Central memory CD4-positive, alpha-beta T cell (primary cell): ENCODE results near the gene PEAK1.

Experiments
- DNase-seq: peaks from one replicate; pipeline ENCODE4 v3.0.0; 2022

The PEAK1 gene

DNA sequence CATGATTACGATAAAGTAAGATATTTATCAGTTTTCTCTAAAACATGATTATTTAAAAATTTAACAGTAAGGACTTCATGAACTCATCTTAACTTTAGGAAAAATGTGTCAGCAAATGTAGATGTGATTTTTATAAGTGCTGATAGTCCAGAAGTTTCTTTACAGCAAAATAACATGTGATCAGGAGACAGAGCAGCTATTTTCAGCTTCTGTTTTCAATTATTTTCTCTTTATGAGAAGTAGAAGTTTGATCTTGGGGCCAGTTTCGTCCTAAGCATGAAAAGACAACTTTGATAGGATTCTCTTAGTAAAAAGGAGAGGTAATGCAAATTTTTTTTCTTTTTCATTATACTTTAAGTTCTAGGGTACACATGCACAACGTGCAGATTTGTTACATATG lies 252.5 kb downstream of the PEAK1 start:
- no peak for DNase-seq

DNA sequence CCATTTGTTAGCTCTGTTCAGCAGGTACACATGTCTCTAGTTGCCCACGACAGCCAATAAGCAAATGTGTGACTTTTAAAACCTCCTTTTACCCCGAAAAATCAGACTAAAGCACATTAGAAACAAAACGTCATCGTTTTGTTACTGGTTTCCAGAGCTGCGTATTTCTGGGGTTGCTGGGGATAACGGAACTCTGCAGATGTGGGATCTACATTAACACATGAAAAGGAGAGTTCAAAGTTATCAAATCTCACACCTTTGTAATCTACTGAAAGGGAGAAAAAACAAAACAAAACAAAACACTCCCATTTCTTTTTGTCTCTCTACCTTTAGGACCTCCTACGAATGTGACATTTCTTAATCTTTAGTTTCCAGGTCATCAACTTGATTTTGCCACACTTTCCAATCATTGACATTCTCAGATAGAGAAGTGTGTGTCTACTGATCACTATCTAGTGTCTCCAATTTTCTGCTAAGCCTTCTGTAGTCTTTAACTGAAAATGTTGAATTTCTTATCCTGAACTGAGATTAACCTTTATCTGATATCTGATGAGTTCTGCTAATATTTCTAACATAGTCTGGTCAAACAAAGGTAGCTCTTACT lies 256.0 kb downstream of the PEAK1 start:
- DNase-seq = peak; percentile 57

DNA sequence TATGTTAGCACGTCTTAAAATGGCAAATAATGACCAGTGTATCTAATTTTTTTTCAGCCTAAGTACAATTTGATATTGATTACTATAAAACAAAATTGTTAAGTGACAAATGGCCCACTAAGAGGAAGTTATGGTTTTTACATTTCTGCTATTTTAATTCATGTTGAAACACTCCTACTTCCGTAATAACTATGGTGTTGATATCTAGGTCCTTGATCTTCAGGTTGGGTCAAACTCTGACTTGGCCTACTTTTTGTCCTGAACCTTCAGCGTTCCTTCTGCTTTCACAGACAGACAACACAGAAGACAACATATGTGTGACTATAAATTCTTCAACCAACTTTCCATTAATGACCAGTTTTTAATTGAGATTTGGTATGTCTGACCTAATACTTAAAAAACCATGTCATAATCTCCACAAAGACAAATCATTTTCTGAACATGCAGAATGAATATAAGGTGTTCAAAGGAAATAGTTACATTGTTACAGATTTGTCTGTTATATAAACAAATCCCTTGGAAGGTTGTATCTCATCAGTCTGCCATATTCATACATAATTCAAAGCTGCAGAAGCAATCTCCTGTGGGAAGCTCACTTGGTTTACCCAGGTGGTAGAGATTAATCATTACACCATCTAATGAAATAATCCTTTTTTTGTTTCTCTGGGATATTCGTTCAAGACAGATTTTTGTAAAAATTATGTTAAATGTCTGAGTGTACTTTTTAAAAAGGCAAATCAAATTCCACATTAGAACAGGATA lies 256.9 kb downstream of the PEAK1 start:
- DNase-seq = peak; percentile 5

DNA sequence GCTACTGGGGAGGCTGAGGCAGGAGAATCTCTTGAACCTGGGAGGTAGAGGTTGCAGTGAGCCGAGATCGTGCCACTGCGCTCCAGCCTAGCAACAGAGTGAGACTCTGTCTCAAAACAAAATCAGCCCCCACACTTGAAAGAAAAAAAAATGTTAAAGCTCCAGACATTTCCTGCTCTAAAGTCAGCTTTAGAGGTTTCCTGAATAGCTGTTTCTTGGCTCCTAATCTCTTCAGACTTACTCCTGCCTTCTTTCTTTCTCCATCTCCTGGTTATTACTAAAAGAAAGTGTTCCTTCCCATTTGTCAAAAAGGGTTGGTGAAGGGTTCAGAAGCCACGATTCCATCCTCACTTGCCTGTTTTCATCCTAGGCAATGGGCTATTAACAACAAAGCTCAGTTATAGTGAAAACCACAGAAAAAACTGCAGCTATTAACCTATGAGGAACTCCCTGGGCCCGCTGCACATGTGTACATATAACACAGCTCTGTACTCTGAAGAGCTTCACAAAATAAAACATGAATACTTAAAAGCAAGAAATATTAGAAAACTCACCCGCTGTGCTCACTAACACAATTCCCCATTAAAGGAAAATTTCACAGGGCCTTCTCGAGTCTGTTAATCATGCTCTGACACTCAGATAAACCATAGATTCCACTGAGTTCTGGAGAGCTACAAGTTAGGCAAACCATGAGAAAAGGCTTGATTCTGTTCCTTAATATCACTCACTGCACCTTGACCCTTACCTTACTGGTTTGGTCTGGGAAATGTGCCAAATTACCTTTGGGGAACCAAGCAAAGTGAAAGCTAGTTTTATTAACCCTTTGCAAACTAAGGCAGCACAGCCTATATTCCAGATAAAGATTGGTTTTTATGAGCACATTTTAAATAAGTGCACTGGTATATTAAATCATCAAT lies 259.1 kb downstream of the PEAK1 start:
- peak; percentile 13 for DNase-seq

DNA sequence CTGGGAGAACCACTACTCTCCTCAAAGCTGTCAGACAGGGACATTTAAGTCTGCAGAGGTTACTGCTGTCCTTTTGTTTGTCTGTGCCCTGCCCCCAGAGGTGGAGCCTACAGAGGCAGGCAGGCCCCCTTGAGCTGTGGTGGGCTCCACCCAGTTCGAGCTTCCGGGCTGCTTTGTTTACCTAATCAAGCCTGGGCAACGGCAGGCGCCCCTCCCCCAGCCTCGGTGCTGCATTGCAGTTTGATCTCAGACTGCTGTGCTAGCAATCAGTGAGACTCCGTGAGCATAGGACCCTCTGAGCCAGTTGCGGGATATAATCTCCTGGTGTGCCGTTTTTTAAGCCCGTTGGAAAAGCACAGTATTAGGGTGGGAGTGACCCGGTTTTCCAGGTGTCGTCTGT lies 263.9 kb downstream of the PEAK1 start:
- DNase-seq = peak; percentile 20

DNA sequence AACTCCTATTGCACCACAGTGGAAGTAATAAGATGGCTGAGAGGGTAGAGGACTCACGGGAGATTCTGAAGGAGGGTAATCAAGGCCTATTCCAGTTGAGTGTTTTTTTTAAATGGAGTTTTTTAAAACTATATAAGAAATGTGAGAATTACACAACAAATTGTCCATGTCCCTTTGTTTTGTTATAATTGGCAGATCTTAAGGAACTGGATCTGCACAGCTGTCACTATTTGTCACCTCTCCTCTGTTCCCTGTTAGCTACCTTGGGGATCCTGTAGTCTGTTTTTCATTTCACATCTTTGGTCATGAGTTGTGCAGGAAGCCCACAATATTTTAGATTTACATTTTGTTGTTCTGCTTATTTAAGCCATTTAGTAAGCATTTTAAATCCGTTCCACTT lies 271.7 kb downstream of the PEAK1 start:
- DNase-seq = no peak

DNA sequence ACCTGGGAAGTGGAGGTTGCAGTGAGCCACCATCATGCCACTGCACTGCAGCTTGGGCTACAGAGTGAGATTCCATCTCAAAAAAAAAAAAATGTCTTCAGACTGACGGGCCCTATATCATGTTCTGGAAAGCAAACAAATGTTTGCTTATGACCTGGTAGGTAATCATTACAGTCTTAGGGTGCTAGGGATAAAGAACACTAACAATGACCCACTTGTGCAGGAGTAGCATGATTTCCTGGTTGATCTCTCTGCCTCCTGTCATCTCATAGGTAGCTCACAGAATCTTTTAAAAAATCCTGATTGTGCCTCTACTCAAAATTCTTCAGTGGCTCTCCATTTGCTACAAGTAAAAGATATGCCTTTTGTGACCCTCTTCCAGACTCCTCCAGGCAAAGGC lies 274.5 kb downstream of the PEAK1 start:
- no peak for DNase-seq

DNA sequence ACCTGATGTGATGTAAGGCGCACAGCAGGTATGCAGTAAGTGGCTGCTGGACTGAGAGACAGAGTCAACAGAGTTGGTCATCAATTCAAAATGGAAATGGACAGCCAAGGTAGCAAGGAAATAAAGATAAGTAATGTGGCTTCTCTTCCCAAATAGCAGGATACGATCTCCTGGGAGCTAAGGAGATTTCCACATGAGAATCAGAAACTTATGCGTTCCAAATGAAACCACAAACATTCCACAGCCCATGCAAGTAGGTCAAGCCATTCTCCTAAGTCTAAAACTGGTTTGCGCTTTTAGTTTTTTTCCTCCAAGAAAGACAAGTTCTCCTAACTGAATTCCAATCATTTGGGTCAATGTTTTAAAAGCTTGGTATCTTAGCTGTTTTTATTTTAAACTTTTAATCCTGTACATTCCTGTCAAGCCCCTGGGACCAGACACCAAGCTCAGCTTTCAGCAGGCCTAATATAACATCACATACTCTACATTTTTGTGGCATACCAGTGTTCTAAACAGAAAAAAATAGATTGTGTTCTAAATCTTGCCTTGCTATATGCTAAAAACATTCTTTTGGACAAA lies 275.3 kb downstream of the PEAK1 start:
- no peak for DNase-seq

DNA sequence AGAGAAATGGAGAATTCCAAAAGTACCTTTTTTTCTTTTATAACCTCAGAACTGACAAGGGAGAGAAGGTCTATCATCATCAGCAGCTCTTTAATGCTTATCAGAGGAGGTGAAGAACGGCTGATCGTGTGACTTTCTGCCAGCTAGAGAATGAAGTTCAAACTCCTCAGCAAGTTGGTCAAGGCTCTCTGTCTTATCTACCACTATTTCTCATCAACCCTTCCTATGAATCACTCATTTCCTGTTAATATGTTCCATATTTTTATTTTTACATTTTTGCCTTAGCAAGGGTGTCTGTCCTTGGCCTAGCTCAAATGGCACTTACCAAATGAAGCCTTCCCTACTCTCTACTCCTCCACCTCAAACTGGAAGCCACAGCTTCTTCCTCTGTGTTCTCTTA lies 275.9 kb downstream of the PEAK1 start:
- no peak for DNase-seq

DNA sequence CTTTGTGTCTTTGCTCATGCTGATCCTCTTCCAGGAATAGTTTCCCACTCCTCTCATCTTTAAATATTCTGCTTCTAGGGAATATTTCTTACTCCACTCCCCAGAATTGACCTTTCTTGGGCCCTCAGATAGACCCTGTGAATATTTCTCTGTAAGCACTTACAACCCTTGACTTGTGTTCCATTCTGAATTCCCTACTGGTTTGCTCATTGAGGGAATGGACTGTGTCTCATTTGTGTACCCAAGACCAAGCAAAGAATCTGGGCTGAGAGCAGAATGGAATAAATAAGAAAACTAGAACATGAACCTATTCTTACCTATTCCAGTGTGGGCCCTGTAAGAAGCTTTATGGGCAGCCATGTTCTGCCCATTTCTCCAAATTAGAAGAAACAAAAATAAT lies 276.3 kb downstream of the PEAK1 start:
- no peak for DNase-seq

DNA sequence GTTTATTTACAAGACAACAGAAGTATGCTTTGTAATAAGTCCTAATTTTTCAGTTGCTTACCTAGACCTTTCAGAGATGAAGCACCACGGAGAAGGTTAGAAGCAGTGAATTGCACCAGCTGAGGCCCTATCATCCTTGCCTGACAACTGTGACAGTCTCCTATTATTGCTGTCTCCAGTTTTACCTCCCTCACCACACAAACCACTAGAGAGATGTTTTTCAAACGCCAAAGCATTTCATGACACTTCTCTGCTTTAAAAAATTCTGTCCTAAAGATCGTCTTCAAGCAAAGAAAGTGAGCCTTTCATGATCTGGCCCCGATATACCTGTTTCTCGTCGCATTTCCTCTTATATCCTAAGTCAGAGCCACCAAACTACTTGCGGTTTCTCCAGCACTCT lies 276.7 kb downstream of the PEAK1 start:
- no peak for DNase-seq

DNA sequence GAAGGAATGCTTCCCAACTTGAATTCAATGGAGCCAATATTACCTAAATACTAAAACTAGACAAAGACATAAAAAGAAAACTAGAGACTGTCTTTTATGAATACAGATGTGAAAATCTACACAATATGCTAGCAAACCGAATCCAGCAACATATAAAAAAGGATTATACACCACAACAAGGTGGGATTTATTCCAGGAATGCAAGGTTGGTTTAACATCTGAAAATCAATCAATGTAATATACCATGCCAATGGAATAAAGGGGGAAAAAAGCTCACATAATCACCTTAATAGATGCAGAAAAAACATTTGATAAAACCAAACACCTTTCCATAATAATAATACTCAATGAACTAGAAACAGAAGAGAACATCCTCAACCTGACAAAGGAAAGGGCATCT lies 279.7 kb downstream of the PEAK1 start:
- DNase-seq = no peak

DNA sequence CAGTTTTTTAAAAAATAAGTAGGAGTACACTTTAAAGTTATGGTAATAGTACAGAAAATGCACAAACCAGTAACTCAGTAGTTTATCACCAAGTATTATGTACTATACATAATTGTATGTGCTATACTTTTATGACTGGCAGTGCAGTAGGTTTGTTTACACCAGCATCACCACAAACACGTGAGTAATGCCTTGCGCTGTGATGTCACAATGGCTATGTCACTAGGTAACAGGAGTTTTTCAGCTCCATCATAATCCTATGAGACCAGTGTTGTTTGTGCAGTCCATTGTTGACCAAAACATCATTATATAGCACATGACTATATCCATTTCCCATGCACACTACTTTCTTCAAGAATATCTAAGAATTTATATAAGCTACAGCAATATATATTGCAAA lies 280.6 kb downstream of the PEAK1 start:
- DNase-seq = no peak

DNA sequence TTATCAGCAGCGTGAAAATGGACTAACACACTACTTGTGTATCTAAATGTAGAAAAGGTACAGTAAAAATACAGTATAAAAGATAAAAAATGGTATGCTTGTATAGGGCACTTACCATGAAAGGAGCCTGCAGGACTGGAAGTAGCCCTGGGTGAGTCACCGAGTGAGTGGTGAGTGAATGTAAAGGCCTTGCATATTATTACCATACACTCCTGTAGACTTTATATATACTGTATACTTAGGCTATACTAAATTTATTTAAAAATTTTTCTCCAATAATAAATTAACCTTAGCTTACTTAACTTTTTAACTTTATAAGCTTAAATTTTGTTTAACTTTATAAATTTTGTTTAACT lies 281.8 kb downstream of the PEAK1 start:
- no peak for DNase-seq

DNA sequence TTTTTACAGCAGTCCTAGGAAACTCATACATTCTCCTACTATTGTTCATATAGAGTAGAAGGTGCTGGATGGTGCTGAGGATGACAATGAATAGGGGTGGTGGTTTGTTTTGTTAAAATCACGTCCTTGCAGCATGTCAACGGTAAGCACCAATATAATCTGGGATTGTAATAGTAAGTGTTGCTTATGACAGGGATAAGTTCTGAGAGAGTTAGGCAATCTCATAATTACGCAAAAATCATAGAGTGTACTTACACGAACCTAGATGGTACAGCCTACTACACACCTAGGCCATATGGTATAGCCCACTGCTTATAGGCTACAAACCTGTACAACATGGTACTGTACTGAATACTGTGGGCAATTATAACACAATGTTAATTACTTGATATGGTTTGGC lies 284.7 kb downstream of the PEAK1 start:
- DNase-seq = no peak

DNA sequence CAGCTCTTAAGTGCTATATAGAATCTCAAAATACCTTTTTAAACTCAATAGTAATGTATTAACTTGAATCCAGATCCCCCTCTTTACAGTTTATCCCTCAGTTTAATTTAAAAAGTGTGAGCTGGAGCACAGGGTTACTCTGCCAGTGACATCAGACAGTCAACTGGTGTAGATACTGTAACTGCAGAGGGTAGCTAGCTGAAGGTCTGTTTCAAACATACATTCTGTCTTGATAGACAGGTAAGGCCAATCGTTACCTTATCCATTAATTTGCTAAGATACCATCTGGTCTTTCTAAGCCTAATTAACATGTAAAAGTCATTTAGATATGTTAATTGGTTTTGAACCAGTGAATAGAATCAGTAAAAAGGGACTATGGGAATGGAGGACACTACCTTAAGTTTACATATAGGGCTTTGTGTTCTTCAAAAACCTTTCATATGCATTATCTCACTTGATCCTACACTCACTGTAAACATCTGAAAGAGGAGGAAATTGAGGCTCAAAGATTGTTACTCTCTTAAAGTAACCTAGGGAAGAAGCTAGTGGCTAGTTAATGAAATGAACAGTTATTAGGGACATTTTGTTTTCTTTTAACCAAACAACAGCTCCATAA lies 289.5 kb downstream of the PEAK1 start:
- no peak for DNase-seq

DNA sequence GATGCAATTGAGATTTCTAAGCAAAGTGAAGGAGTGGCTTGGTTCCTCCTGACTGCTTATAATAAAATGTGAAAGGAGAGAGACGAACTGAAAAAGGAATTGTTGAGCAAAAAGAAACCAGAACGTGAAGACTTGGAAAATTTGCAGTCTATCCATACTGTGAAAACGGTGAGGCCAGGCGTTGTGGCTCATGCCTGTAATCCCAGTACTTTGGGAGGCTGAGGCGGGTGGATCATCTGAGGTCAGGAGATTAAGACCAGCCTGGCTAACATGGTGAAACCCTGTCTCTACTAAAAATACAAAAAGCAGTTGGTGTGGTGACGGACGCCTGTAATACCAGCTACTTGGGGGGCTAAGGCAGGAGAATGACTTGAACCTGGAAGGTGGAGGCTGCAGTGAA lies 292.3 kb downstream of the PEAK1 start:
- DNase-seq = no peak

DNA sequence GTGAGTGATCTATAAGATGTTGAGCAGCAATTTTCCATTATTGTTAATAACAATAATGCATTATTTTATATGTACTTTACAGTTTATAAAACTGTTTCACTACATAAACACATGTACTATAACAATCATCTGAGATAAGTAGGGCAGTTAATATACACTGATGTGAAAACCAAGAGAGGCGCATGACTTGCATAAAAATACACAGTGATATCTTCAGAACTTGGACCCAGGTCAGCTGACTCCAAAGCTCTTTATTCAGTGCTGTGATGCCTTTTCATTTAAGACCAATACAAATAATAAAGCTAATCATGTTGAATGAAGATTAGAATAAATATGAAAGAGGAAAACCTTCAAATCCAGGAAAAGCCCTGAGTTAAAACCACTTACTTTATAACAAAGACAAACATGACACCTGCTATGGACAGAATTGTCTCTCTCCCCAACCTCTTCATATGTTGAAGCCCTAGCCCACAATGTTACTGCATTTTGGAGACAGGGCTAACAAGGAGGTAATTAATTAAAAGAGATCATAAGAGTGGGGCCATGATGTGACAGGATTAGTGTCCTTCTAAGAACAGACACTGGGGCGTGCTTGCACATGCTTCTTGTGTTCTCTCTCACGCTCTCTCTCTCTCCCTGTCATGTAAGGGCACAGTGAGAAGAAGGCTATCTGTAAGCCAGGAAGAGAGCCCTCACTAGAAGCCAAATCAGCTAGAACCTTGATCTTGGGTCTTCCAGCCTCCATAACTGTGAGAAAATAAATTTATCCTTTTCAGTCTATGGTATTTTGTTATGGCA lies 293.2 kb downstream of the PEAK1 start:
- no peak for DNase-seq

DNA sequence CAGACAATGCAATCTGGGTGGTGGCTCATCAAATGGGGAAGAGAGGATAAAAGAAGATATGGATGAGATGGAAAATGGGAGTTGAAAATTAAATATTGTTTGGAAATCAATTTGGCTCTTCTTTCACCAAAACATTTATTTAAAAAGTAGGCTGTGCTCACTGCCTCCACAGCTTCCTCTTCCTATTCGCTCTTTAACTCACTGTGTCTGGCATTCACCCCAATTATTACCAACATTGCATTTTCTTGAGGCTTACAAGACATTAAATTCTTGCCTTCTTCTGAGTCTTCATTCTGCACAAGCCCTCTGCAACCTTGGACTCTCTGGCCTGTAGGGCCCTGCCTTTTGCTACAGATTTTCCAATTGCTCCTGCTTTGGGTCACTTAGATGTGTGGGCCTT lies 296.1 kb downstream of the PEAK1 start:
- DNase-seq = no peak

DNA sequence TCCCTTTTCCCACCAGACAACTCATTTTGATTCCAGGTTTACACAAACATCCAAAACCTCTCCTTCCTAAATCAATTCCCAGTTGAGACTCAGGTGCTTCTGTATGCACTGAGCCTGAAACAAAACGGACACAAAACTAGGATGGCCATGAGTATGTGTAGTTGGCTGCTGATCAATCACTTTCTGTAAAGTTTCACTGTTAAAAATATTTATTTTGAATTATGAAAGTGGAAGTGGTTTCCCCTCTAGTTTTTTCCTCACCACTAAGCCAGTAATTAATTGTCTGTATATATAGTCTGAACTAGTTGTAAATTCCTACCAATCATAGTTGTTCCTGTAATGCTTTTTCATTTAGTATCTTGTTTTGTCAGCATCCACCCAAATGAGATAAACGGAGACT lies 297.3 kb downstream of the PEAK1 start:
- DNase-seq = no peak

DNA sequence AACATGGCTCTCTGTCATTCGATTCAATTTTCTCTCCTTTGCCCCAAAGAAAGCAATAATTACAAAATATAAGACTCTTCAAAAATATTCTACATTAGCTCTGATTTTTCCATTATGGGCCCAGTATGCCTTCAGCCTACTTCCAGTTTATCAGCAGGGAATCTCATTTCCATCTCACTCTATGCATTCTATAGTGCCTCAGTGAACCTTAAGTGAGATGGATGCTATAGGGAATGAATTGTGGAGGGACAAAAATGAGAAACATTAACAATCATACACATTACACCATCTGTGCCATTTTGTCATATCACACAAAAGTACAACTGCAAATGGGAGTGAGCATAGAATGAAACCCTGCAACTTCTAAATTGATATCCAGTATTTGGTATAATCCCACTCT lies 298.3 kb downstream of the PEAK1 start:
- DNase-seq = no peak

DNA sequence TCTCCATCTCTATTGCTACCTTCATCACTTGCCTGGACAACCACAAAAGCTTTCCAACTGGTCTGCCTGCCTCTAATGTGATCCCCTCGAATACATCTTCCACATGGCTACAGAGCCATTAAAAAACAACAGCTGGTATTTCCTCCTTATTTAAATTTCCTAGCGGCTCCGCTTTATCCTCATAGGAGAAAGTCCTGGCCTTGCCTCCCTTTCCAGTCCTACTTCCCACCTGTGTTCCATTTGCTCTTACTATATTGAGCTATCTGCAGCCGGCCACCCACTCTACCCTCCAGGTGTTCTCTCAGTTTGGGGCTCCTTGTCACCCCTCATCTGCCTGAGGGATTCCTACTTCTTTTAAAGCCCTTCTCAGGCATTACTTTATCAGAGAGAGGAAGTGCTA lies 299.3 kb downstream of the PEAK1 start:
- DNase-seq = no peak
